NCI-H774 (cell line): Measurements from ENCODE around the gene TMEM106B.

Experiments used
- DNase-seq: peaks from one replicate; lab custom pipeline; 2025; lab: John Stamatoyannopoulos, UW

TMEM106B gene

GRCh38 chr7:12228024-12228423 lies 16.9 kb downstream of the TMEM106B start:
- no peak for DNase-seq

- DNase-seq: no peak
These were observed 18.0 kb downstream of the TMEM106B start for GRCh38 chr7:12229046-12229445.

GRCh38 chr7:12231097-12231496 lies 20.0 kb downstream of the TMEM106B start:
- no peak for DNase-seq

GRCh38 chr7:12233175-12233574 lies 22.1 kb downstream of the TMEM106B start:
- DNase-seq: no peak

GRCh38 chr7:12234334-12234865 lies 23.3 kb downstream of the TMEM106B start:
- no peak for DNase-seq

GRCh38 chr7:12235970-12236369 lies 24.9 kb downstream of the TMEM106B start:
- DNase-seq: no peak

- DNase-seq: no peak
These were observed 25.9 kb downstream of the TMEM106B start for GRCh38 chr7:12237007-12237406.

GRCh38 chr7:12239806-12240205 lies 28.7 kb downstream of the TMEM106B start:
- DNase-seq: no peak

GRCh38 chr7:12244129-12244528 lies 33.0 kb downstream of the TMEM106B start:
- peak; percentile 17 for DNase-seq

- peak; percentile 41 for DNase-seq
These were observed 33.6 kb downstream of the TMEM106B start for GRCh38 chr7:12244694-12245093.

GRCh38 chr7:12249706-12250105 lies 38.6 kb downstream of the TMEM106B start:
- no peak for DNase-seq

- DNase-seq: no peak
These were observed 39.1 kb downstream of the TMEM106B start for GRCh38 chr7:12250232-12250631.

GRCh38 chr7:12256090-12256489 lies 45.0 kb downstream of the TMEM106B start:
- no peak for DNase-seq

- peak; percentile 14 for DNase-seq
These were observed 46.5 kb downstream of the TMEM106B start for GRCh38 chr7:12257582-12257981.

- DNase-seq: no peak
These were observed 47.0 kb downstream of the TMEM106B start for GRCh38 chr7:12258074-12258473.

- no peak for DNase-seq
These were observed 56.4 kb downstream of the TMEM106B start for GRCh38 chr7:12267542-12267941.

GRCh38 chr7:12269100-12269895 lies 58.2 kb downstream of the TMEM106B start:
- no peak for DNase-seq

GRCh38 chr7:12281038-12281437 lies 69.9 kb downstream of the TMEM106B start:
- no peak for DNase-seq

- DNase-seq: no peak
These were observed 76.8 kb downstream of the TMEM106B start for GRCh38 chr7:12287901-12288300.

- DNase-seq: no peak
These were observed 78.9 kb downstream of the TMEM106B start for GRCh38 chr7:12289996-12290395.

- DNase-seq: no peak
These were observed 79.7 kb downstream of the TMEM106B start for GRCh38 chr7:12290761-12291160.

- no peak for DNase-seq
These were observed 80.8 kb downstream of the TMEM106B start for GRCh38 chr7:12291870-12292269.
